ENCODE data around the gene UCHL1. TPM values are rescaled to one million over a fixed set of nuclear protein-coding genes. Genes with fewer than 3 reads are reported as not detected.
"Not testable (repeated sequence)": the region's sequence is repeated elsewhere in the genome, so short reads cannot be mapped to it uniquely, and the experiment has no call there.

UCHL1 gene
- total RNA-seq, 1 experiment from 2014 or later: not detected

DNA sequence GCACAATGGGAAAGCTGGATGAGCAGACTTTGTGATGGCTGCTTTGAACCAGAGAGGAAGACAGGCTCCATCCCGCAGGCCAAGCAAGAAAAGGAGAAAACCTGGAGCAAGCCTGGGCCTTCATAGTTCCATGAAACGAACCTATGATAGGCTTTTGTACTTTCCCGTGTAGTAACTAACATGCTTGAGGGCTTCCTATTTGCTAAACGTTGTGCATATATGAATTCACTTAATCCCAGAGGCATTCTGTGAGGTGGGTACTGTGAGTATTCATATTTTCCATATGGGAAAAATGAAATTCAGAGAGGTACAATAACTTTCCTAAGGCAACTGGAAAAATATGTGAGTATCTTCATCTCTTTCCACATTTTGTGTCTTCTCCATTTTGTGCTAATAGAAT, 28.8 kb upstream of the UCHL1 start:
- no peak for DNase-seq (ENCODE audit: low read depth, low spot score)
- in situ Hi-C loops (cut with HindIII; ENCODE audit: low pct_unique_long_range_greater_than_20kb, low sequenced_read_pairs): no loop called here

DNA sequence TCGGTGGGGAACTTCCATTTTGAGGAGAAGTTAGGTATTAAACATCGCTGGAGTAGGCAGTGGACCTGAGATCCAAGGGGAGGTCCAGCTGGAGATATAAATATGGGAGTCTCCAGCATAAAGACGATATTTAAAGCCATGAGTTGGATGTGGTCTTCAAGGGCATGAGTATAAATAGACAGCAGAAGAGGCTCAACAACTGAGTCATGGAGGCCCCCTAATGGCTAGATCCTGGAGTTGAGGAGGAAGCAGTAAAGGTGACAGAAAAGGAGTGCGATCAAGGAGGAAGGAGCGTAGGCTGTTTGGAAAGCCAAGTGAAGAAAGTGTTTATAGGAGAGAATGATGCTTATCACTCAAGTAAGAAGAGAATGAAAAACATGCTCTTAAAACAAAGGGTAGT, 24.3 kb upstream of the UCHL1 start:
- peak; percentile 50 for DNase-seq (ENCODE audit: low read depth, low spot score)
- in situ Hi-C loops (cut with HindIII; ENCODE audit: low pct_unique_long_range_greater_than_20kb, low sequenced_read_pairs): no loop called here

DNA sequence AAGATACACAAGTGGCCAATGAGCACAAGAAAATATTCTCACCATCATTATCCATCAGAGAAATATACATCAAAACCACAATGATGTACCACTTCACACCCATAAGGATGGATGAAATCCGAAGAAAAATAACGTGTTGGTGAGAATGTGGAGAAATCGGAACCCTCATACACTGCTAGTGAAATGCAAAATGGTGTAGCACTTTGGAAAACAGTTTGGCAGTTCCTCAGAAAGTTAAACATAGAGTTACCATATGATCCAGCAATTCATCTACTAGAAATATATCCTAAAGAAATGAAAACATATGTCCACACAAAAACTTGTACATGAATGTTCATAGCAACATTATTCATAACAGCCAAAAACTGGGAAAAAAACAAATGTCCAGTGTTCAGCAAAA, 23.9 kb upstream of the UCHL1 start:
- DNase-seq (ENCODE audit: low read depth, low spot score): no peak
- in situ Hi-C loops (cut with HindIII; ENCODE audit: low pct_unique_long_range_greater_than_20kb, low sequenced_read_pairs): no loop called here

DNA sequence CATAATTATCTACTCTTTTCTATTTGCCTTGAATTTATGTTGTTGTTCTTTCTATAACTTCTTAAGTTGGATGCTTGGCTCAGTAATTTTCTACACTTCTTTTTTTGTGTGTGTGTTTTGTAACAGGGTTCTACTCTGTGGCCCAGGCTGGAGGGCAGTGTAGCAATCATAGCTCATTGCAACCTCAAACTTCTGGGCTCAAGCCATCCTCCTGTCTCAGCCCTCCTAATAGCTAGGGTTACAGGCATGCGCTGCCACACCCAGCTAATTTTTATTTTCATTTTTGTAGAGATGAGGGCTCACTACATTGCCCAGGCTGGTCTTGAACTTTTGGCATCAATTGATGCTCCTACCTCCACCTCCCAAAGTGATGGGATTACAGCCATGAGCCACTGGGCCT, 20.7 kb upstream of the UCHL1 start:
- in situ Hi-C loops (cut with HindIII; ENCODE audit: low pct_unique_long_range_greater_than_20kb, low sequenced_read_pairs): no loop called here
- DNase-seq (ENCODE audit: low read depth, low spot score): no peak

DNA sequence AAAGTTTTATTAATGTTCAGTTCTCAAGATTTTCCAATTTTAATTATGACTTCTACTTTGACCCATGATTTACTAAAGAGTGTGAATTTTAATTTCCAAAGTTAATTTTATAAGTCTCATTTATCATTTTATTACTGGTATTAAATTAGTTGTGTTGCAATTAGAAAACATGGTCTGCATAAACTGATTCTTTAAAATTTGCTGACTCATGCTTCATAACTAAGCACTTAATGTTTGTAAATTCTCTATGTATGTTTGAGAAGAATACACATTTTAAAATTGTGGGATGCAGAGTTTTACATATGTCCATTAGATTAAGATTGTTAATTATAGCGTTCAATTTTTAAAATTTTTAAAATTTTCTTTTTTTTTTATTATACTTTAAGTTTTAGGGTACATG, 20.2 kb upstream of the UCHL1 start:
- in situ Hi-C loops (cut with HindIII; ENCODE audit: low pct_unique_long_range_greater_than_20kb, low sequenced_read_pairs): no loop called here
- no peak for DNase-seq (ENCODE audit: low read depth, low spot score)

DNA sequence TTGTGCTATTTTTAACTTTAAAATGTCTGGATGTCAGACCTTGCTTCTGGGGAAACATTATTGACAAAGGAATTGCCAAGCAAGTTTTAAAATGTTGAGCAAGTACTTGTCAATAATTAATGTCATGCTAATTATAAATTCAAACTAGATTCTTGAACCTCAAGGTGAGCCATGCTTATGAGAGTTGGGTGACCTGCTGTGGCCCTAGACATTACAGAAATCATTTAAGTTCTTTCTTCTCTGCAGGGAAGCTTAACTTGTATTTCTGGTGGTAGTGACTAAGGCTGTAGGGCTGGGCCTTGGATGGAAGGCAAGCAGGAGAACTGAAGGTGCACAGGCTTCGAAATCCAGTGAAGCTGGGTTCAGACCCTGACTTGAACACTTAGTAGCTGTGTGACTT, 14.8 kb upstream of the UCHL1 start:
- DNase-seq (ENCODE audit: low read depth, low spot score): no peak
- in situ Hi-C loops (cut with HindIII; ENCODE audit: low pct_unique_long_range_greater_than_20kb, low sequenced_read_pairs): no loop called here

DNA sequence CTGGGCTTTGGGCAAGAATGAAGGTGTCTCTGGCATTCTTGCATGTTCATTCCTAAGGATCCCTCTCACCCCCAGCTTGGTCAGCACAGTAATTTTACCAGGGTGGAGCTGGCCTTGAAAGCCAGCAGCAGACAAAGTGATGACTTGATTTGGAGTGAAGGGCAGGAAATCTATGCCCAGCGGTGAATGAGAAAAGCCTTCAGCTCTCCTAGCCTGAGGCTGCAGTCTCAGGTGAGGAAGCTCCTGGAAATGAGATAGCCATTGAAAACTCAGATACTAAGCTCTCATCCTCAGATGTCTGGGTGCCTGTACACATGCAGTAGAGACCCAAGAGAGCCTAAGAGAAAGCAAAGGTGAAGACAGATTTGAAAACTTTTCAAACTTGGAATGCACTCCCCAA, 10.7 kb upstream of the UCHL1 start:
- in situ Hi-C loops (cut with HindIII; ENCODE audit: low pct_unique_long_range_greater_than_20kb, low sequenced_read_pairs): no loop called here
- no peak for DNase-seq (ENCODE audit: low read depth, low spot score)

DNA sequence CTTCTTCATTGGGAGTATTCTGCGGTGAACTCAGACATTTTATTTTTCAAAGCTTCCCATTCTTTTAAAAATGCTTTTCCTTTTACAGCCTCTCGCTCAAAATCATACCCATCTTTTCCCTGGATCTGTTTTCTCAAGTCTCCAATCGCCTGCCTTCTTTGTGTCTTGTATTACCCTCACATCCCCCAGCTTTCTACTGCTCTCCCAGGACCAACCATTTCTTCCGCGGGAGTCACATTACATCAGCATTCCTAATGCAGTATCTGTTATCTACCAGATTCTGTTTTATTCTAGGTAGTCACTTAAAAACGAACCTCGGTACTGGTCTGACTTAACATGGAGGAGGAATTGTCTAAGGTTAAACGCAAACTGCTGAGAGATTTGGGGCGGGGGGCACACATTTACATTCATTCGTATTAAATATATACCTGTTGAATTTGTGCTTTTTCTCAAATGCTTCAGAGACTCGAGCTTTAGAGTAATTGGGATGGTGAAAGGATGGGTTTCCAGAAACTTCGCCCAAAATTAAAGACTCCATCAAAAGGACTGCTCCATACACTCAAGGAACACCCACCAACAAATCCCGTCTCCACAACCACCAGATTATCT, 493 bp upstream of the UCHL1 start:
- no peak for DNase-seq (ENCODE audit: low read depth, low spot score)
- in situ Hi-C loops (cut with HindIII; ENCODE audit: low pct_unique_long_range_greater_than_20kb, low sequenced_read_pairs): no loop called here

DNA sequence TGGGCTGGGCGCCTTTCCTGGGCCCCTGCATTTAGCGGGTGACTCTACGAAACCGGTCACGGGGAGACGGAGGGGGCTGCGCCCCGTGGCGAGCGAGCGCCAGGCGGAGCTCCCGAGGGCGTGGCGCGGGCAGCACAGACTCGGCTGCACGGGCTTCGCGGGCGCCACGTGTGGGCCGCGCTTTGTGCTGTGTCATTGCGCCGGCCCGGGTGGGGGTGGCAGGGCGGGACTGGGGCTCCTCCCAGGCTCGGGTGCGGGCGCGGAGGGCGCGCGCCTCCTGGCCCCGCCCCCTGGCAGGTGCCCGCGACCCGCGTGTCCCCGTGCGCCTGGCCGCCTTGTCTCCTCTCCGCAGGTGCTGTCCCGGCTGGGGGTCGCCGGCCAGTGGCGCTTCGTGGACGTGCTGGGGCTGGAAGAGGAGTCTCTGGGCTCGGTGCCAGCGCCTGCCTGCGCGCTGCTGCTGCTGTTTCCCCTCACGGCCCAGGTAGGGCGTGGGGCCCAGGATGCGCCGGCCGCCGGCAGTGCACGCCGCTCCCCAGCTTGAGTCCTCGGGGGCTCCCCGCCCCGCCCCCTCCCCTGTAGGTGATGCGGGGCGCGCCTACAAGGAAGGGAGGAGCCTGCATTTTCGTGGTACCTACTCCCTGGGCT, 651 bp downstream of the UCHL1 start:
- DNase-seq (ENCODE audit: low read depth, low spot score): no peak
- in situ Hi-C loops (cut with HindIII; ENCODE audit: low pct_unique_long_range_greater_than_20kb, low sequenced_read_pairs): no loop called here

DNA sequence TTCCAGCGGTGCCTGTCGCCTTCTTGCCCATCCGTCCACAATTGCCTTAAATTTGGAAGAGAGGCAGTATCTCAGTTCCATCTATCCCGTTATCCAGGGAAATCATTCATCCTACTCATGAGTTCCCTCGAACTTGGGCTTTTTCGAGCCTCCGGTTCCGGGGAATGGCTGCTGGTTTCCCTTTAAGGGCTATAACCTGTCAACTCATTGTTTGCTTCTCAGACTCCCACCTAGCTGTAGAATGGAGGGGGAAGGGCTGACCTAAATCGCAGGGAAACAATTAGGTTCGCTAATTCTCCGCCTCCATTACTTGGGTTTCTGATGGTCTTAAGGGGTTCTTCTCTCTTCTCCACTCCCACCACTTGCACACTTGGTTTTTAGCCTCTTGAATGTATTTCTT, 1.2 kb downstream of the UCHL1 start:
- in situ Hi-C loops (cut with HindIII; ENCODE audit: low pct_unique_long_range_greater_than_20kb, low sequenced_read_pairs): no loop called here
- no peak for DNase-seq (ENCODE audit: low read depth, low spot score)

DNA sequence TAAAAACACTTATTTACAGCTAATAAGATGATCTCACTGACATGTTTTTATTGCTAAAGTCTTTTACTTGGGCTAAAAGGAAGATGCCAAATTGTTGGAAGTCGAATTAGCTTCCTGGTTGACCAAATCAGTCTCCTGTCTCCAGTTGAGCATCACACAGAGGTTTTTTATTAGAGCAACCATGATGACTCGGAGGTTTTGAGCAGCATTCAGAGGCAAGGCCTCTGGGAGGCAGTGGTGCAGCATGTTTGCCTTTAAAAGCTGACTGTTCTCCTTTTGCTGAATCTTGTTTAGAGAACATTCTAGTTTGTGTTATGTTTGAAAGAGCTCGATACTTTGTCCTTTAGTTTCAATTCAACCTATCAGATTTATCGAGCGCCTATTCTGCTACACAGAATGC, 2.1 kb downstream of the UCHL1 start:
- in situ Hi-C loops (cut with HindIII; ENCODE audit: low pct_unique_long_range_greater_than_20kb, low sequenced_read_pairs): no loop called here
- DNase-seq (ENCODE audit: low read depth, low spot score): peak; percentile 83

DNA sequence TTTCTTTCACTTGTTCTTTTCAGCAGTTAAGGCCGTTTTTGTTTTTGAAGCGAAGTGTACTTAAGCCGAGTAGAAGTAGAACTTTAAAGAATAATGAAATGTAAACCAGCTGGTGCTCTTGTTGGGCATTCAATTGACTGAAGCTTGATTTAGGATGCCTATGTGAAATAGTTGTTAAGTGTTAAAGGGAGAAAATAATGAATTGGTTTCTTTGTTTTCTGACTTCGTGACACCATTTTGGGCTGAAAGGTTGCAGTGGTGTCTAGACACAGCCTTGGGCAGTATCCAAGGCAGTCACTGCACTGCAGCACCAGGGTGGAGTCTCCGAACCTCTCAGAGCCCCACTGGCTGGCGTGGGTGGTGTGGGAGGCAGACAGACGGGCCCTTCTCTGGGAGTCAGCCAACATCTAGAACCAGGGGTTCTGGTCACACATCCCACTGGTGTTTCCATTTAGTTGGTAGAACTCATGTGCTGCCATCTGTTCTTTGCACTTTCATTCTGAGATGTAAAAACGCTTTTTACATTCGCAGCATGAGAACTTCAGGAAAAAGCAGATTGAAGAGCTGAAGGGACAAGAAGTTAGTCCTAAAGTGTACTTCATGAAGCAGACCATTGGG, 3.5 kb downstream of the UCHL1 start:
- in situ Hi-C loops (cut with HindIII; ENCODE audit: low pct_unique_long_range_greater_than_20kb, low sequenced_read_pairs): no loop called here
- peak; percentile 26 for DNase-seq (ENCODE audit: low read depth, low spot score)

DNA sequence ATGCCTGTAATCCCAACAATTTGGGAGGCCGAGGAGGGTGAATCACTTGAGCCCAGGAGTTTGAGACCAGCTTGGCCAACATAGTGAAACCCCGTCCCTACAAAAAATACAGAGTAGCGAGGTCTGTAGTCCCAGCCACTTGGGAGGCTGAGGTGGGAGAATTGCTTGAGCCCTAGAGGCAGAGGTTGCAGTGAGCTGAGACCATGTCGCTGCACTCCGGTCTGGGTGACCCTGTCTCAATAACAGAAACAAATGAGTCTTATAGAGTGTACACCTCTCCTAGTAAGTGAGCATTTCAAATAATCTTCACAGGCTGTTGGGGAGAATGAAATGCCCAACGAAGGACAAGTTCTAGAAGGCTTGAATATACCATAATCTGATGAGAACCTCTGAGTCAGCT, 5.5 kb downstream of the UCHL1 start:
- in situ Hi-C loops (cut with HindIII; ENCODE audit: low pct_unique_long_range_greater_than_20kb, low sequenced_read_pairs): no loop called here
- DNase-seq (ENCODE audit: low read depth, low spot score): no peak

DNA sequence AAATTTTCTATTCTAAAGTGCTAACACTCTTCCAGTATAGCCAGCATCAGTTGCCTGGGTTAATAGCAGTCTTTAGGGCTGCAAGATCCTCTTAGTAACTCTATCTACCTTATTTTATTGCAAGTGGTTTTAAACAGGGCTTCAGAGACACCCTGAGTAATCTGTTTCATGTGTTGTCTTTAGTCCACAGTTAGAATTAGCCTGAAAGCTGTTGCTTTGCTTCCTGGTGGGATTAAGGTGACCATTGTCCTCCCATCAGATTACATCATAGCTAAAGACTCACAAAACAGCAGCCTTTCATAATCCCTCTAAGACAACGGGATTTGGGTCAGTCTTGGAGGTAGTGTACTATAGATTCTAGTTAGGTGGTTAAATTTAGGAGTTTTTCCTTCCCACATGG, 7.5 kb downstream of the UCHL1 start:
- no peak for DNase-seq (ENCODE audit: low read depth, low spot score)
- in situ Hi-C loops (cut with HindIII; ENCODE audit: low pct_unique_long_range_greater_than_20kb, low sequenced_read_pairs): no loop called here

DNA sequence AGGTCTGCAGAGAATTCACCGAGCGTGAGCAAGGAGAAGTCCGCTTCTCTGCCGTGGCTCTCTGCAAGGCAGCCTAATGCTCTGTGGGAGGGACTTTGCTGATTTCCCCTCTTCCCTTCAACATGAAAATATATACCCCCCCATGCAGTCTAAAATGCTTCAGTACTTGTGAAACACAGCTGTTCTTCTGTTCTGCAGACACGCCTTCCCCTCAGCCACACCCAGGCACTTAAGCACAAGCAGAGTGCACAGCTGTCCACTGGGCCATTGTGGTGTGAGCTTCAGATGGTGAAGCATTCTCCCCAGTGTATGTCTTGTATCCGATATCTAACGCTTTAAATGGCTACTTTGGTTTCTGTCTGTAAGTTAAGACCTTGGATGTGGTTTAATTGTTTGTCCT, 11.3 kb downstream of the UCHL1 start:
- DNase-seq (ENCODE audit: low read depth, low spot score): no peak
- in situ Hi-C loops (cut with HindIII; ENCODE audit: low pct_unique_long_range_greater_than_20kb, low sequenced_read_pairs): no loop called here

DNA sequence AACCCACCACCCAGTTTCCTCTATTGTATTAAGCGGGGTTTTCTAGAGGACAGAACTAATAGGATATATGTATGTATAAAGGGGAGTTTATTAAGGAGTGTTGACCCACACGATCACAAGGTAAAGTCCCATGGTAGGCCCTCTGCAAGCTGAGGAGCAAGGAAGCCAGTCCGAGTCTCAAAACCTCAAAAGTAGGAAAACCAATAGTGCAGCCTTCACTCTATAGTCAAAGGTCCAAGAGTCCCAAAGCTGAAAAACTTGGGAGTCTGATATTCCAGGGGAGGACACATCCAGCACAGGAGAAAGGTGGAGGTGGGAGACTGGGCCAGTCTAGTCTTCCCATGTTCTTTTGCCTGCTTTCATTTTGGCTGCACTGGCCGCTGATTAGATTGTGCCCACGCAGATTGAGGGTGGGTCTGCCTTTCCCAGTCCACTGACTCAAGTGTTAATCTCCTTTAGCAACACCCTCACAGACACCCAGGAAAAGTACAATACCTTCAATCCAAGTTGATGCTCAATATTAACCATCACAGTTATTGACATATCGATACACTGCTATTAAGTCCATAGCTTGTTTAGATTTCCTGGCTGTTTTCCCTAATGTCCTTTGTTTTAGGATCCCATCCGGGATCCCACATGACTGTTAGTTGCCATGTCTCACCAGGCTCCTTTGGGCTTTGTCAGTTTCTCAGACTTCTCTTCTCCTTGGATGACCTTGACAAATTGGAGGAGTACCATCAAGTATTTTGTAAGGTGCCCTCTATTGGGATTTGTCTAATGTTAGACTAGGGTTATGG, 12.2 kb downstream of the UCHL1 start:
- in situ Hi-C loops (cut with HindIII; ENCODE audit: low pct_unique_long_range_greater_than_20kb, low sequenced_read_pairs): no loop called here
- no peak for DNase-seq (ENCODE audit: low read depth, low spot score)

DNA sequence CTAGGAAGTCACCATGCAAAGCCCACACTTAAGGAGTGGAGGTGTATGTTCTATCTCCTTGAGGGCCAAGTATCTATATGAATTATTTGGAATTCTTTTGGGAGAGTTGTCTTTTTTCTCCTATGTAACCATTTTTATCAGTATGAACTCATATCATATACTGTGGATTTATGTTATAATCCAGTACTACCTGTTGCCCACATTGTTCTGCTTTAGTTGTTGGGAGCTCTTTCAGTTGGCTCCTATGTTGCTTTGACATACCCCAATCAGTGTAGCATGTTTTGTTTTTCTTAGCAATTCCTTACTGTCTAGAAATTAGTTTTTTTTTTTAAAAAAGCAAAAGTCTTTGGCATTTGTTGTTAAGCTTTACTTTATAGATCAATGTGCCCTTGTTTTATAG, 13.0 kb downstream of the UCHL1 start:
- in situ Hi-C loops (cut with HindIII; ENCODE audit: low pct_unique_long_range_greater_than_20kb, low sequenced_read_pairs): no loop called here
- no peak for DNase-seq (ENCODE audit: low read depth, low spot score)

DNA sequence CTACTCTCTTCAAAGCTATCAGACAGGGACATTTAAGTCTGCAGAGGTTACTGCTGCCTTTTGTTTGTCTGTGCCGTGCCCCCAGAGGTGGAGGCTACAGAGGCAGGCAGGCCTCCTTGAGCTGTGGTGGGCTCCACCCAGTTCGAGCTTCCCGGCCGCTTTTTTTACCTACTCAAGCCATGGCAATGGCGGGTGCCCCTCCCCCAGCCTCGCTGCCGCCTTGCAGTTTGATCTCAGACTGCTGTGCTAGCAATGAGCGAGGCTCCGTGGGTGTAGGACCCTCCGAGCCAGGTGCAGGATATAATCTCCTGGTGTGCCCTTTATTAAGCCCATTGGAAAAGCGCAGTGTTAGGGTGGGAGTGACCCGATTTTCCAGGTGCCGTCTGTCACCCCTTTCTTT, 19.2 kb downstream of the UCHL1 start:
- DNase-seq (ENCODE audit: low read depth, low spot score); in situ Hi-C loops (cut with HindIII; ENCODE audit: low pct_unique_long_range_greater_than_20kb, low sequenced_read_pairs): not testable (repeated sequence)

DNA sequence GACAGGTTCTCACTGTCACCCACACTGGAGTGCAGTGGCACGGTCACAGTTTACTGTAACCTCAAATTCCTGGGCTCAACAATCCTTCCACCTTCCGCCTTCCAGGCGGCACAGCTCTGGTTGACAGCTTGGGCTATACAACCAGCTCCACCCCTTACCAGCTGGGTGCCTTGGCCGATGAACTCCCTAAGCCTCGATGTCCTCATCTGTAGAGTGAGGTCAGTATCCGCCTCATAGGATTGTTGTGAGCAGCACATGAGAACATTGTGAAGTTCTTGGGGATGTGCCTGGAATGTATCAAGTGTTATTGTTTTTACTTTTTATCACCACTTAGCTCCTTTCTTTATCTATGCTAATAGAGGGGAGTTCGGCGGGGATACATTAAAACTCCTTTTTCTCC, 23.3 kb downstream of the UCHL1 start:
- in situ Hi-C loops (cut with HindIII; ENCODE audit: low pct_unique_long_range_greater_than_20kb, low sequenced_read_pairs): no loop called here
- DNase-seq (ENCODE audit: low read depth, low spot score): no peak

Measured in SK-MEL-5 (cell line).